ENCODE measurements around the gene HEPACAM.

The HEPACAM gene

DNA sequence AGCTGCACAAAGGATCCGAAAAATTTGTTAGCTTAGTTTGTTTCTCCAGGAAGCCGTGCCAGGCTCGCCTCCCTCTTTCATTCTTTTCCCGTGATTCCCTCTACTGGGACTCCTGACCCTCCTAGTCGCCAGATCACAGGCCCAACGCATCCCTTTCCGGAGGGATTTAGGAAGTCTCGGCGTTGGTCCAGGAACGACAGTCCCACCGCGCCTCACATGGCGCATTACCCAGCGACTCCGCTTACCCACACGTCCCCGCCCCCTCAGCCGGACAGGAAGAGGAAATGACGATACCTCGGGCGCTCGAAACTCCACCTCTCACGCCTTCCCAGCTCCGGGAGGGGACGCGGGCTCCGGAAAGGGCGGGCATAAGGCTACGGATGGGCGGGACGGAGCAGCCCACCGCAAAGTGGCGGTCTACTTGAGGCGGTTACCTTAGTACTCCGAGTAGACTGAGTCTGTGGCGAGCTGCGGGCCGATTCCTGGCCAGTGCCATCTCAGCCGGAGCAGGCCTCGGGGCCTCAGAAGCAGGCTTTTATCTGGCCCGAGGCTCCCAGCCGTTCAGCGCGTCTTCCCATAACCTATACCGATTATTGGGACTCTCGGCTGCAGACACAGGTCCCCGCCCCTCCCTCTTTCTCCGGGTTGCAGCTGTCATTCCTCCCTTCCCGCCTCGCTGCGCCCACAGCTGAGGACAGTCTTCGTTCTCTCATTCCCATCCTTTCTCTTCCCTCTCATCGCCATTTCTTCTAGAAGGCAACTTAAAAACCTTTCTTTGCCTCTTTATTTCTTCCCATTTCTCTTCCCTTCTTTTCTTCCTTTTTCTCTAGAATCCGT is 18.1 kb upstream of the HEPACAM start, which contains the start of gene CCDC15:
CCDC15 (plus strand) TSS at position 450 of the 837 bp plus-strand sequence. CDS start 531 bp downstream, outside the sequence.
- TF ChIP-seq, protein P1, sequence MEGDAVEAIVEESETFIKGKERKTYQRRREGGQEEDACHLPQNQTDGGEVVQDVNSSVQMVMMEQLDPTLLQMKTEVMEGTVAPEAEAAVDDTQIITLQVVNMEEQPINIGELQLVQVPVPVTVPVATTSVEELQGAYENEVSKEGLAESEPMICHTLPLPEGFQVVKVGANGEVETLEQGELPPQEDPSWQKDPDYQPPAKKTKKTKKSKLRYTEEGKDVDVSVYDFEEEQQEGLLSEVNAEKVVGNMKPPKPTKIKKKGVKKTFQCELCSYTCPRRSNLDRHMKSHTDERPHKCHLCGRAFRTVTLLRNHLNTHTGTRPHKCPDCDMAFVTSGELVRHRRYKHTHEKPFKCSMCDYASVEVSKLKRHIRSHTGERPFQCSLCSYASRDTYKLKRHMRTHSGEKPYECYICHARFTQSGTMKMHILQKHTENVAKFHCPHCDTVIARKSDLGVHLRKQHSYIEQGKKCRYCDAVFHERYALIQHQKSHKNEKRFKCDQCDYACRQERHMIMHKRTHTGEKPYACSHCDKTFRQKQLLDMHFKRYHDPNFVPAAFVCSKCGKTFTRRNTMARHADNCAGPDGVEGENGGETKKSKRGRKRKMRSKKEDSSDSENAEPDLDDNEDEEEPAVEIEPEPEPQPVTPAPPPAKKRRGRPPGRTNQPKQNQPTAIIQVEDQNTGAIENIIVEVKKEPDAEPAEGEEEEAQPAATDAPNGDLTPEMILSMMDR (IDR thresholded peaks at IDR 0.05; ENCODE audit: borderline replicate concordance, control extremely low read depth, extremely low read depth, insufficient read depth, missing control alignments) = no peak
- in situ Hi-C loops (cut with MboI; ENCODE audit: low sequenced_read_pairs, unreplicated experiment) = loop anchor here (10.0 to 25.0 kb wide), 2 partner anchors 181 to 408 kb away; no protein-coding TSS in a partner anchor
- peak; percentile 93 for DNase-seq (ENCODE audit: low spot score)

DNA sequence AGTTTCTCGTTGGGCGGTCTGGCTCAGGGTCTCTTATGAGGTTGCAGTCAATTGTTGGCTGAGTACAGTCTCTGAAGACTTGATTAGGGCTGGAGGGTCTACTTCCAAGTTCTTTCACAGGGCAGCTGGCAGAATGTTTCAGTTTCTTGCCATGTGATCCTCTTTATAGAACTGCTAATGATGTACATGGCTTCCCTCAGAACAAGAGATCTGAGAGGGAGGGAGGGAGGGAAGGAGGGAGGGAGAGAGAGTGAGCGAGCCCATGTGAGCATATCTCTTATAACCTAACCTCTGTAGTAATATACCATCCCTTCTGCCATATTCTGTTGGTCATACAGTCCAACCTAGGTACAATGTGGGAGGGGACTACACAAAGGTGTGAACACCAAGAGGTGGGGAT is 15.5 kb upstream of the HEPACAM start:
- in situ Hi-C loops (cut with MboI; ENCODE audit: low sequenced_read_pairs, unreplicated experiment) = loop anchor here (10.0 to 25.0 kb wide), 2 partner anchors 183 to 411 kb away; no protein-coding TSS in a partner anchor
- TF ChIP-seq, protein P1 (IDR thresholded peaks at IDR 0.05; ENCODE audit: borderline replicate concordance, control extremely low read depth, extremely low read depth, insufficient read depth, missing control alignments) = no peak
- DNase-seq (ENCODE audit: low spot score) = no peak

DNA sequence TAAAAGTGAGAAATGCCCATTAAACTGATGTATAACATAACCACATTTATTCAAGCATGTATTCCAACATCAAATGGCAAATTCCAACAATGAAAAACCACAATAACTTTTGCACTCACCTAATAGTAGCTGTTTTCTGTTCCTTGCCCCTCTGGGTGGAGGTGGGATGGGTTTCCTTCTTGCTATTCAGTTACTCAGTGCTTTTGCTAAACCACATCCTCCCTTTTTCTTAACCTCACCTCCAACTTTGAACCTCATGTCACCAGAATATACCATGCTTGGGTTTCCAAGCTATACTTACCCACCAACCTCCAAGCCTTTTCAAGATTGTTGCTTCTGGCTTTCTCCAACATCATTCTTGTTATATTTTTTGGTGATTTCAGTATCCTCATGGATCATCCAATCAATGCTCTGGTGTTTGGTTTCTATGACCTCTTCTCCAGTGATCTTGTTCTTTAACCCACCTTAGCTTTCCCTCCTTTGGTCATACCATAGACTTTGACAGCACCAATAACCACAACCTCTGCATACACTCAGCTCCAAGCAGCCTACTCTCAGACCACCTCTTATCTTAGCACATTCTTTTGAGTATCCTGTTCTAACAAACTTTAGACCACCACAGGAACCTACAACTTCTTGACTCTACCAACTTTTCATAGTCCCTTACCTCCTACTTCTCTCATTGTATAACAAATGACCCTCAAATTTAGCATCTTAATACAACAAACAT is 14.9 kb upstream of the HEPACAM start:
- TF ChIP-seq, protein P1 (IDR thresholded peaks at IDR 0.05; ENCODE audit: borderline replicate concordance, control extremely low read depth, extremely low read depth, insufficient read depth, missing control alignments) = no peak
- in situ Hi-C loops (cut with MboI; ENCODE audit: low sequenced_read_pairs, unreplicated experiment) = loop anchor here (10.0 to 25.0 kb wide), 2 partner anchors 184 to 412 kb away; no protein-coding TSS in a partner anchor
- DNase-seq (ENCODE audit: low spot score) = no peak

DNA sequence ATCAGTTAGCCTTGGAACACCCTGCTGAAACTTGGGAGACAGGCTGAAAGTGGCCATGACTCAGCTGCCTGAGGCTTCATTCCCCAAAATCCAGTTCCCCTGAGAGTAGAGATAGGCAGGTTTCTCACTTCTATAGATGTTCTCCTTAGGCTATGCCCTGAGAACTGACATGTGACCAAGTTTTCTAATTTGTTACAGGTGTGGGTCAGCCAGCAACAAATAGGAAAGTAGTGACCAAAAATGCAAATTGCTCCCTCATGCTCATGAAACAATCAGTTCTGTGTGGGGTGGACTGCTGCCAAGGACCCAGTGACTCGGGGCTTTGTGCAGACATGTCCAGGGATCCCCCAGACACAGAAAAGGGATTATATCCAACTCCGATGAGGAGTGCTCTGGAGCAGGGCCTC is 10.9 kb upstream of the HEPACAM start:
- in situ Hi-C loops (cut with MboI; ENCODE audit: low sequenced_read_pairs, unreplicated experiment) = no loop called here
- TF ChIP-seq, protein P1 (IDR thresholded peaks at IDR 0.05; ENCODE audit: borderline replicate concordance, control extremely low read depth, extremely low read depth, insufficient read depth, missing control alignments) = no peak
- DNase-seq (ENCODE audit: low spot score) = no peak

DNA sequence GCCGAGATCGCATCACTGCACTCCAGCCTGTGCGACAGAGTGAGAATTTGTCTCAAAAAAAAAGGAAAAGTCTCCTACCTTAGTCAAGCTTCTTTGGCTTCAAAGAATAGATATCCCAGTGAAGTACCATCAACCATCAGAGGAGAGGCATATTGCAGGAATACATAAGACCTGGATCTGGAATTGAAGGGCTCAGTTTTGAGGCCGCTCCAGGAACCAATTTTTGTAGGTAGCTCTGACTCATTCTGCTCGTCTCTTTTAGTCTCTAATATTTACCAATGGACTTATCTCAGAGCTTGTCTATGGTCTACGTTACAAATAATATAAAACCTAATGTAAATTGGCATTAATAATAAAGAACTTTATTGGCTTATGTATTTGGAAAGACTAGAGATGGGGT is 10.0 kb upstream of the HEPACAM start:
- in situ Hi-C loops (cut with MboI; ENCODE audit: low sequenced_read_pairs, unreplicated experiment) = no loop called here
- TF ChIP-seq, protein P1 (IDR thresholded peaks at IDR 0.05; ENCODE audit: borderline replicate concordance, control extremely low read depth, extremely low read depth, insufficient read depth, missing control alignments) = no peak
- DNase-seq (ENCODE audit: low spot score) = no peak

DNA sequence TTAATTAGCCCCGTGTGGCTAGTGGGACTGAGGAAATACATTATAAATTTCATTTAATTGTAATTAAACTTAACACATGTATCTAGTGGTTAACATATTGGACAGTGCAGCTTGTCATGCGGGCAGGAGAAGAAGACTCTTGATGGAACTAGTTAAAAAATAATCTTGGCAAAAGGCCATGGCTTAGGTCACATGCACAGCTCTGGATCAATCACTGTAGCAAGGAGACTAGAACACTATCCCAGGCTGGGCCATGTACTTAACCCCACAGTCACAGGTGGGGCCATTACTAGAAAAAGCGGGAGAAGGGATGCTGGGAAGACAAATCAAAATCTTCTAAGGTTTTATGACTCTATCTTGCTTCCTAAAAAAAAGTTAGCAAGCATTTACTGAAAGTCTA is 8.7 kb upstream of the HEPACAM start:
- TF ChIP-seq, protein P1 (IDR thresholded peaks at IDR 0.05; ENCODE audit: borderline replicate concordance, control extremely low read depth, extremely low read depth, insufficient read depth, missing control alignments) = no peak
- in situ Hi-C loops (cut with MboI; ENCODE audit: low sequenced_read_pairs, unreplicated experiment) = no loop called here
- DNase-seq (ENCODE audit: low spot score) = no peak

Measured in GM13976 (cell line).